Brain microvascular endothelial cell (primary cell): ENCODE results near the gene SEMA3D.

ENCODE experiments used
- DNase-seq: peaks from one replicate; pipeline ENCODE4 v3.0.0-alpha.2; 2020
- H3K27ac ChIP-seq: fragments of 250-450 bp; sonication (Bioruptor Pico); 2 replicates; pipeline ENCODE4 v1.5.1; 2020; ENCODE audit warnings: mild to moderate bottlenecking, moderate library complexity
- H3K27me3 ChIP-seq: fragments of 250-450 bp; sonication (Bioruptor Pico); replicated peaks from 2 replicates; pipeline ENCODE4 v1.5.1; 2020; ENCODE audit warnings: mild to moderate bottlenecking
- H3K36me3 ChIP-seq: fragments of 250-450 bp; sonication (Bioruptor Pico); replicated peaks from 2 replicates; pipeline ENCODE4 v1.5.1; 2020; ENCODE audit warnings: mild to moderate bottlenecking
- H3K4me3 ChIP-seq: 2 replicates; pipeline ENCODE4 v1.5.1; 2011; ENCODE audit warnings: low read depth, mild to moderate bottlenecking, control low read depth, low read length, moderate library complexity
- CTCF ChIP-seq: IDR thresholded peaks from 2 replicates; pipeline ENCODE4 v1.5.1; 2011; ENCODE audit warnings: low read depth, mild to moderate bottlenecking, moderate library complexity, low read length, control low read depth, inconsistent platforms; ENCODE audit errors: missing control alignments
- in situ Hi-C: cut with HindIII; loops from 2 replicates; pipeline ENCODE4 v1.10.0; 2017; ENCODE audit warnings: low sequenced_read_pairs, low pct_ligation_motif_present

The SEMA3D gene

GRCh38 chr7:85033263-85033662 is 153.6 kb downstream of the SEMA3D start:
- H3K4me3 ChIP-seq = no peak overlapping the region
- TF ChIP-seq CTCF = no peak
- no peaks in the 10 kb centered on the region for H3K36me3 ChIP-seq
- no peak for DNase-seq
- in situ Hi-C loops = no loop called here
- H3K27ac ChIP-seq = no peak overlapping the region
- H3K27me3 ChIP-seq = no peaks in the 10 kb centered on the region

GRCh38 chr7:85031475-85031874 is 155.4 kb downstream of the SEMA3D start:
- Histone ChIP-seq H3K36me3 (no peaks in the 10 kb centered on the region), H3K4me3 (no peak overlapping the region), H3K27ac (no peak overlapping the region), H3K27me3 (no peaks in the 10 kb centered on the region)
- DNase-seq = no peak
- in situ Hi-C loops = no loop called here
- no peak for TF ChIP-seq CTCF

GRCh38 chr7:85030893-85031292 is 156.0 kb downstream of the SEMA3D start:
- no peak overlapping the region for H3K27ac ChIP-seq
- TF ChIP-seq CTCF = no peak
- no peak overlapping the region for H3K4me3 ChIP-seq
- H3K36me3 ChIP-seq = no peaks in the 10 kb centered on the region
- in situ Hi-C loops = no loop called here
- peak; percentile 14 for DNase-seq
- no peaks in the 10 kb centered on the region for H3K27me3 ChIP-seq

GRCh38 chr7:85025312-85025756 is 161.5 kb downstream of the SEMA3D start:
- DNase-seq = peak; percentile 5
- Histone ChIP-seq H3K36me3 (no peaks in the 10 kb centered on the region), H3K4me3 (no peak overlapping the region), H3K27me3 (no peaks in the 10 kb centered on the region), H3K27ac (no peak overlapping the region)
- in situ Hi-C loops = no loop called here
- no peak for TF ChIP-seq CTCF

- DNase-seq = no peak
- TF ChIP-seq CTCF = no peak
- Histone ChIP-seq H3K27ac (no peak overlapping the region), H3K36me3 (no peaks in the 10 kb centered on the region), H3K4me3 (no peak overlapping the region), H3K27me3 (no peaks in the 10 kb centered on the region)
- in situ Hi-C loops = loop anchor here (25.0 kb wide), 1 partner anchor 537 kb away; no protein-coding TSS in a partner anchor
These were observed 162.9 kb downstream of the SEMA3D start for GRCh38 chr7:85023916-85024315.

- Histone ChIP-seq H3K4me3 (no peak overlapping the region), H3K27ac (no peak overlapping the region), H3K27me3 (no peaks in the 10 kb centered on the region), H3K36me3 (no peaks in the 10 kb centered on the region)
- in situ Hi-C loops = loop anchor here (25.0 kb wide), 1 partner anchor 536 kb away; no protein-coding TSS in a partner anchor
- DNase-seq = peak; percentile 39
- peak; percentile 30 for TF ChIP-seq CTCF
These were observed 163.7 kb downstream of the SEMA3D start for GRCh38 chr7:85023066-85023712.
